Central memory CD4-positive, alpha-beta T cell (primary cell): ENCODE measurements around the gene RAP1GDS1.

Experiments used
- DNase-seq: peaks from one replicate; pipeline ENCODE4 v3.0.0; 2022

RAP1GDS1 gene

GRCh38 chr4:98485816-98486345 is 224.7 kb downstream of the RAP1GDS1 start:
- DNase-seq = no peak

GRCh38 chr4:98490251-98490650 is 229.1 kb downstream of the RAP1GDS1 start:
- DNase-seq = no peak

- DNase-seq = no peak
Measured at GRCh38 chr4:98491899-98492559, 230.8 kb downstream of the RAP1GDS1 start.

- no peak for DNase-seq
Measured at GRCh38 chr4:98493296-98493695, 232.1 kb downstream of the RAP1GDS1 start.
